Measurements from ENCODE around the gene VPS26B.
"Not testable (repeated sequence)": the region's sequence is repeated elsewhere in the genome, so short reads cannot be mapped to it uniquely, and the experiment has no call there.

VPS26B gene

GRCh38 chr11:134258577-134258976 lies 34.1 kb downstream of the VPS26B start:
- DNase-seq (ENCODE audit: low read depth): no peak

- no peak for DNase-seq (ENCODE audit: low read depth)
Measured at GRCh38 chr11:134260503-134260902, 36.0 kb downstream of the VPS26B start.

GRCh38 chr11:134260983-134261382 lies 36.5 kb downstream of the VPS26B start:
- DNase-seq (ENCODE audit: low read depth): no peak

- DNase-seq (ENCODE audit: low read depth): no peak
Measured at GRCh38 chr11:134261626-134262488, 37.4 kb downstream of the VPS26B start.

- DNase-seq (ENCODE audit: low read depth): no peak
Measured at GRCh38 chr11:134264966-134265764, 40.7 kb downstream of the VPS26B start.

- no peak for DNase-seq (ENCODE audit: low read depth)
Measured at GRCh38 chr11:134266440-134266839, 42.0 kb downstream of the VPS26B start.

- peak; percentile 73 for DNase-seq (ENCODE audit: low read depth)
Measured at GRCh38 chr11:134266841-134267251, 42.4 kb downstream of the VPS26B start.

- no peak for DNase-seq (ENCODE audit: low read depth)
Measured at GRCh38 chr11:134267461-134267860, 43.0 kb downstream of the VPS26B start.

- no peak for DNase-seq (ENCODE audit: low read depth)
Measured at GRCh38 chr11:134267966-134268365, 43.5 kb downstream of the VPS26B start.

- DNase-seq (ENCODE audit: low read depth): no peak
Measured at GRCh38 chr11:134270250-134270714, 45.8 kb downstream of the VPS26B start.

- DNase-seq (ENCODE audit: low read depth): no peak
Measured at GRCh38 chr11:134271978-134272377, 47.5 kb downstream of the VPS26B start.

- DNase-seq (ENCODE audit: low read depth): no peak
Measured at GRCh38 chr11:134272381-134273316, 48.2 kb downstream of the VPS26B start.

GRCh38 chr11:134273317-134273712 lies 48.8 kb downstream of the VPS26B start:
- no peak for DNase-seq (ENCODE audit: low read depth)

- no peak for DNase-seq (ENCODE audit: low read depth)
Measured at GRCh38 chr11:134275188-134275533, 50.7 kb downstream of the VPS26B start.

GRCh38 chr11:134275534-134276395 lies 51.3 kb downstream of the VPS26B start, which contains the start of gene GLB1L3:
TSS of gene GLB1L3 (plus strand) at chr11:134276379. CDS start at chr11:134276741, 362 bp downstream.
- DNase-seq (ENCODE audit: low read depth): no peak

GRCh38 chr11:134276396-134277182 lies 52.1 kb downstream of the VPS26B start:
- no peak for DNase-seq (ENCODE audit: low read depth)

GRCh38 chr11:134277183-134278001 lies 52.9 kb downstream of the VPS26B start:
- DNase-seq (ENCODE audit: low read depth): no peak

- DNase-seq (ENCODE audit: low read depth): no peak
Measured at GRCh38 chr11:134278356-134278755, 53.9 kb downstream of the VPS26B start.

GRCh38 chr11:134281635-134282034 lies 57.2 kb downstream of the VPS26B start:
- not testable (repeated sequence) for DNase-seq (ENCODE audit: low read depth)
